ENCODE results near the gene SOS2. TPM values are rescaled to one million over a fixed set of nuclear protein-coding genes. Genes with fewer than 3 reads are reported as not detected.

The SOS2 gene
- polyA plus RNA-seq, 1 donor (not counting 4 experiments of a cell fraction or from before 2014, with no cell fraction given), result 13.0 TPM

- Histone ChIP-seq H3K9me3 (ENCODE audit: control insufficient read depth, low read depth, low read length) (no peaks in the 10 kb centered on the region), H3K79me2 (ENCODE audit: control insufficient read depth, insufficient read depth, low read length) (no peaks in the 10 kb centered on the region), H3K36me3 (ENCODE audit: control insufficient read depth in 2 of 2, extremely low read depth in 1 of 2, insufficient read depth in 2 of 2, low read length in 2 of 2) (peaks cover 5 to 6% of the 10 kb centered on the region in 2 experiments), H3K4me3 (ENCODE audit: control insufficient read depth in 2 of 3, extremely low read depth in 1 of 3, insufficient read depth in 2 of 3, low read depth in 1 of 3, low read length in 3 of 3) (no peak overlapping the region), H3K9ac (ENCODE audit: control insufficient read depth, extremely low read depth, insufficient read depth, low read length) (no peak overlapping the region), H3K27ac (ENCODE audit: control insufficient read depth, insufficient read depth, low read length) (no peak overlapping the region), H3K27me3 (ENCODE audit: control insufficient read depth, extremely low read depth, insufficient read depth, low read length) (no peaks in the 10 kb centered on the region), H2AFZ (ENCODE audit: control insufficient read depth, low read length) (no peak overlapping the region), H3K4me2 (ENCODE audit: control insufficient read depth, extremely low read depth, insufficient read depth, low read depth, low read length) (no peak overlapping the region), H3K4me1 (ENCODE audit: control insufficient read depth, extremely low read depth, insufficient read depth, low read length) (no peaks in the 10 kb centered on the region), H4K20me1 (ENCODE audit: control insufficient read depth, extremely low read depth, insufficient read depth, low read length) (no peaks in the 10 kb centered on the region), H3K9me1 (ENCODE audit: control insufficient read depth, extremely low read depth, insufficient read depth, low read length) (no peaks in the 10 kb centered on the region)
- TF ChIP-seq CTCF (optimal IDR thresholded peaks at IDR 0.05 in 1 of 3, IDR thresholded peaks at IDR 0.05 in 1 of 3, conservative IDR thresholded peaks at IDR 0.05 in 1 of 3; ENCODE audit: extremely low read depth in 1 of 3, insufficient read depth in 2 of 3, low read length in 3 of 3) (no peak), EZH2 (IDR thresholded peaks at IDR 0.05; ENCODE audit: low read length) (no peak)
- dilution Hi-C loops (cut with MboI; ENCODE audit: extremely low pct_ligation_motif_present, low sequenced_read_pairs), result no loop called here
- FAIRE-seq (no peak), DNase-seq (ENCODE audit: low read depth, low spot score) (no peak)
Observed at GRCh38 chr14:50127802-50128201, 103.6 kb downstream of the SOS2 start.

DNA sequence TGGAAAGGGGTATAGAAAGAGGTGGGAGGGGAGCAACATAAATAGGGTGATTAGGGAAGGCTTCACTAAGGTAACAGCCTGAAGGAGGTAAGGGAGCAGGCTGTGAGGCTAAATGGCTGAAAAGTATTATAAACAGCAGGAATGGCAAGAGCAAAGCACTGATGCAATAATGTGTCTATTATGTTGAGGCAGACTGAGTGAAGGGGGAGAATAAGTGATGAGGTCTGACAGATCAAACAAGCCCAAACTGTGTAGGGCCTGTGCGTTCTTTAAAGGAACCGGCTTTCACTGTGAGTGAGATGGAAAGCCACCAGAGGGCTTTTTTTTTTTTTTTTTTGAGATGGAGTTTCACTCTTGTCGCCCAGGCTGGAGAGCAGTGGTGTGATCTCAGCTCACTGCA is 108.3 kb downstream of the SOS2 start:
- no peaks in the 10 kb centered on the region for H4K20me1 ChIP-seq (ENCODE audit: control insufficient read depth, extremely low read depth, insufficient read depth, low read length)
- H3K27ac ChIP-seq (ENCODE audit: control insufficient read depth, insufficient read depth, low read length), result no peak overlapping the region
- no peaks in the 10 kb centered on the region for H3K9me3 ChIP-seq (ENCODE audit: control insufficient read depth, low read depth, low read length)
- DNase-seq (ENCODE audit: low read depth, low spot score) (no peak), FAIRE-seq (no peak)
- peaks cover 5 to 9% of the 10 kb centered on the region in 2 experiments for H3K36me3 ChIP-seq (ENCODE audit: control insufficient read depth in 2 of 2, extremely low read depth in 1 of 2, insufficient read depth in 2 of 2, low read length in 2 of 2)
- H3K4me3 ChIP-seq (ENCODE audit: control insufficient read depth in 2 of 3, extremely low read depth in 1 of 3, insufficient read depth in 2 of 3, low read depth in 1 of 3, low read length in 3 of 3), result no peak overlapping the region
- H2AFZ ChIP-seq (ENCODE audit: control insufficient read depth, low read length), result no peak overlapping the region
- TF ChIP-seq CTCF (optimal IDR thresholded peaks at IDR 0.05 in 1 of 3, IDR thresholded peaks at IDR 0.05 in 1 of 3, conservative IDR thresholded peaks at IDR 0.05 in 1 of 3; ENCODE audit: extremely low read depth in 1 of 3, insufficient read depth in 2 of 3, low read length in 3 of 3) (no peak), EZH2 (IDR thresholded peaks at IDR 0.05; ENCODE audit: low read length) (no peak)
- H3K4me1 ChIP-seq (ENCODE audit: control insufficient read depth, extremely low read depth, insufficient read depth, low read length), result no peaks in the 10 kb centered on the region
- H3K9ac ChIP-seq (ENCODE audit: control insufficient read depth, extremely low read depth, insufficient read depth, low read length), result no peak overlapping the region
- dilution Hi-C loops (cut with MboI; ENCODE audit: extremely low pct_ligation_motif_present, low sequenced_read_pairs), result no loop called here
- no peaks in the 10 kb centered on the region for H3K9me1 ChIP-seq (ENCODE audit: control insufficient read depth, extremely low read depth, insufficient read depth, low read length)
- H3K79me2 ChIP-seq (ENCODE audit: control insufficient read depth, insufficient read depth, low read length), result no peaks in the 10 kb centered on the region
- no peaks in the 10 kb centered on the region for H3K27me3 ChIP-seq (ENCODE audit: control insufficient read depth, extremely low read depth, insufficient read depth, low read length)
- H3K4me2 ChIP-seq (ENCODE audit: control insufficient read depth, extremely low read depth, insufficient read depth, low read depth, low read length), result no peak overlapping the region

Data from keratinocyte (primary cell).